Panc1 (cell line): ENCODE data around the gene ZNF184.

Experiments
- POLR2AphosphoS5 ChIP-seq: IDR thresholded peaks from 2 replicates; pipeline ENCODE4 v1.6.1; 2012; ENCODE audit warnings: mild to moderate bottlenecking, low read depth, low read length, moderate library complexity
- SIN3A ChIP-seq: IDR thresholded peaks from 2 replicates; pipeline ENCODE4 v1.6.1; 2012; ENCODE audit warnings: low read depth, mild to moderate bottlenecking, low read length, moderate library complexity, borderline replicate concordance; ENCODE audit not compliant: insufficient read depth
- TF ChIP-seq, protein P1 (sequence below): fragments of 450-650 bp; IDR thresholded peaks from 2 replicates; pipeline ENCODE4 v1.5.1; 2017; ENCODE audit warnings: mild to moderate bottlenecking
- TF ChIP-seq, protein P2 (sequence below), 2 experiments: IDR thresholded peaks; 2 replicates each; pipeline ENCODE4 v1.6.1; 2011 to 2012; ENCODE audit warnings: low read depth in 2 of 2, control low read depth in 1 of 2, low read length in 1 of 2, mild to moderate bottlenecking in 1 of 2, moderate library complexity in 1 of 2; ENCODE audit not compliant: insufficient read depth in 1 of 2

DNA sequence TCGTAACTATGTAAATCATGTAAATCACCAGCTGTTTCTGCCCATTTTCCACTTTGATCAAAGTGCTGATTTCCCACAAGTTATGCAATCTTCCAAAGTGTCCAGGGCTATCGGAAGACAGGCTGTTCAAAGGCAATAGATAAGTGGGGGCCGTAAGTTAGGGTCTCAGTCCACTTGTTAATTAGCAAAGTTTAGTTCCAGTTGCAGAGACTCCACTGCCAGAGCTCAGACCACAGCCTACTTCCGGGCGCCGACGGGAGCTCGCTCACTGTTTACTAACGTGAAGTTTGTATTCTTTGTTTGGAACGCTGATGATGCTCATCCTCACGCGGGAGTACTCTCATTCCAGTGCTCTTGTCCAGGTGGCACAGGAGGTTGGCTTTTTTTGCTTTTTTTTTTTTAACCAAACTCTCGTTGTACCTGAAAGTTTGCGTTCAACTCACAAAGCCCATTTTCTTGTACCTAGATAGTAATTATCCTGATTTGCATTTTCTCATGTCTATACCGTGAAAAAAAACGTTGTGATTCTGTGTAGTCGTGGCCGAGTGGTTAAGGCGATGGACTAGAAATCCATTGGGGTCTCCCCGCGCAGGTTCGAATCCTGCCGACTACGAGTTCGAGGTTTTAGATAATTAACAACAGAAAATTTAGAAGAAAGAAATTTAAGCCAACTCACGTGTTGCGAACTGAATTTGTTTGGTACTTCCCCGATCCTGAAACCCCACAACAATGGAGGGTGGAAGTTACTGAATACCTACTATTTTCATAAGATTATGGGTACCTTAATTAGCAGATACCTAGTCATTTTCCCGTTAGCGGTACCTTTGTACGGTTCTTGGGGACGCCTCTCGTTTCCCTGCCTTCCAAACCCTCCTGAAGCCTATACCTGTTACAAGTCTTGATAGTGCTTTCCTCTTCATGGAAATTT lies 29.9 kb upstream of the ZNF184 start:
- TF ChIP-seq, protein P1, sequence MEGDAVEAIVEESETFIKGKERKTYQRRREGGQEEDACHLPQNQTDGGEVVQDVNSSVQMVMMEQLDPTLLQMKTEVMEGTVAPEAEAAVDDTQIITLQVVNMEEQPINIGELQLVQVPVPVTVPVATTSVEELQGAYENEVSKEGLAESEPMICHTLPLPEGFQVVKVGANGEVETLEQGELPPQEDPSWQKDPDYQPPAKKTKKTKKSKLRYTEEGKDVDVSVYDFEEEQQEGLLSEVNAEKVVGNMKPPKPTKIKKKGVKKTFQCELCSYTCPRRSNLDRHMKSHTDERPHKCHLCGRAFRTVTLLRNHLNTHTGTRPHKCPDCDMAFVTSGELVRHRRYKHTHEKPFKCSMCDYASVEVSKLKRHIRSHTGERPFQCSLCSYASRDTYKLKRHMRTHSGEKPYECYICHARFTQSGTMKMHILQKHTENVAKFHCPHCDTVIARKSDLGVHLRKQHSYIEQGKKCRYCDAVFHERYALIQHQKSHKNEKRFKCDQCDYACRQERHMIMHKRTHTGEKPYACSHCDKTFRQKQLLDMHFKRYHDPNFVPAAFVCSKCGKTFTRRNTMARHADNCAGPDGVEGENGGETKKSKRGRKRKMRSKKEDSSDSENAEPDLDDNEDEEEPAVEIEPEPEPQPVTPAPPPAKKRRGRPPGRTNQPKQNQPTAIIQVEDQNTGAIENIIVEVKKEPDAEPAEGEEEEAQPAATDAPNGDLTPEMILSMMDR, result no peak
- TF ChIP-seq POLR2AphosphoS5, result no peak; the same call in 1 of the 2 replicates
- no peak for TF ChIP-seq SIN3A
- TF ChIP-seq, protein P2, sequence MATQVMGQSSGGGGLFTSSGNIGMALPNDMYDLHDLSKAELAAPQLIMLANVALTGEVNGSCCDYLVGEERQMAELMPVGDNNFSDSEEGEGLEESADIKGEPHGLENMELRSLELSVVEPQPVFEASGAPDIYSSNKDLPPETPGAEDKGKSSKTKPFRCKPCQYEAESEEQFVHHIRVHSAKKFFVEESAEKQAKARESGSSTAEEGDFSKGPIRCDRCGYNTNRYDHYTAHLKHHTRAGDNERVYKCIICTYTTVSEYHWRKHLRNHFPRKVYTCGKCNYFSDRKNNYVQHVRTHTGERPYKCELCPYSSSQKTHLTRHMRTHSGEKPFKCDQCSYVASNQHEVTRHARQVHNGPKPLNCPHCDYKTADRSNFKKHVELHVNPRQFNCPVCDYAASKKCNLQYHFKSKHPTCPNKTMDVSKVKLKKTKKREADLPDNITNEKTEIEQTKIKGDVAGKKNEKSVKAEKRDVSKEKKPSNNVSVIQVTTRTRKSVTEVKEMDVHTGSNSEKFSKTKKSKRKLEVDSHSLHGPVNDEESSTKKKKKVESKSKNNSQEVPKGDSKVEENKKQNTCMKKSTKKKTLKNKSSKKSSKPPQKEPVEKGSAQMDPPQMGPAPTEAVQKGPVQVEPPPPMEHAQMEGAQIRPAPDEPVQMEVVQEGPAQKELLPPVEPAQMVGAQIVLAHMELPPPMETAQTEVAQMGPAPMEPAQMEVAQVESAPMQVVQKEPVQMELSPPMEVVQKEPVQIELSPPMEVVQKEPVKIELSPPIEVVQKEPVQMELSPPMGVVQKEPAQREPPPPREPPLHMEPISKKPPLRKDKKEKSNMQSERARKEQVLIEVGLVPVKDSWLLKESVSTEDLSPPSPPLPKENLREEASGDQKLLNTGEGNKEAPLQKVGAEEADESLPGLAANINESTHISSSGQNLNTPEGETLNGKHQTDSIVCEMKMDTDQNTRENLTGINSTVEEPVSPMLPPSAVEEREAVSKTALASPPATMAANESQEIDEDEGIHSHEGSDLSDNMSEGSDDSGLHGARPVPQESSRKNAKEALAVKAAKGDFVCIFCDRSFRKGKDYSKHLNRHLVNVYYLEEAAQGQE (IDR thresholded peaks at IDR 0.05; ENCODE audit: insufficient read depth in 1 of 2, low read depth in 2 of 2, low read length in 1 of 2), result no peak
